GM12878 (cell line): Measurements from ENCODE around the gene SESTD1. TPM values are rescaled to one million over a fixed set of nuclear protein-coding genes. Genes with fewer than 3 reads are reported as not detected.

ENCODE experiments used
- BHLHE40 ChIP-seq, 2 experiments: fragments of 450-650 bp in 1 of 2; IDR thresholded peaks; 2 replicates each; pipeline ENCODE4 v1.6.1; 2011 to 2017; ENCODE audit warnings: low read depth in 2 of 2, borderline replicate concordance in 1 of 2, improper control_type of control experiment in 1 of 2, low read length in 1 of 2, mild to moderate bottlenecking in 1 of 2
- CEBPZ ChIP-seq: fragments of 150-350 bp; IDR thresholded peaks from 2 replicates; pipeline ENCODE4 v1.6.1; 2016; ENCODE audit warnings: low read depth, low read length
- CHD2 ChIP-seq: IDR thresholded peaks from 2 replicates; pipeline ENCODE4 v1.6.1; 2011; ENCODE audit warnings: low read depth, low read length, improper control_type of control experiment, borderline replicate concordance
- NBN ChIP-seq: fragments of 450-650 bp; IDR thresholded peaks from 2 replicates; pipeline ENCODE4 v1.6.1; 2016
- REST ChIP-seq: IDR thresholded peaks from 2 replicates; pipeline ENCODE4 v1.6.1; 2012; ENCODE audit warnings: mild to moderate bottlenecking, low read depth, low read length
- SPI1 ChIP-seq: IDR thresholded peaks from 2 replicates; pipeline ENCODE4 v1.6.1; 2011; ENCODE audit warnings: low read depth, mild to moderate bottlenecking, low read length, moderate library complexity, borderline replicate concordance; ENCODE audit not compliant: insufficient read depth
- polyA plus RNA-seq, 11 experiments: library from polyadenylated mRNA; depleted of rRNA in 4 of 11; unstranded in 6 of 11; stranded (reverse) in 5 of 11; fragments of >200 nt; fragmentation: Nextera tagmentation in 4 of 11; fragmentation: Illumina TruSeq in 1 of 11; extraction: Ambion mirVana in 4 of 11; extraction: Trizol in 1 of 11; gene quantifications; 1 replicate in 1 of 11; 2 replicates in 10 of 11; pipeline versions ENCODE4 v1.2.1 to v1.2.3, GENCODE V29; 2011 to 2016; ENCODE audit warnings: inconsistent platforms in 2 of 11, missing spikeins in 2 of 11, low read depth in 1 of 11
- total RNA-seq, 4 experiments: library from RNA; depleted of rRNA in 3 of 4; stranded (reverse); fragments of >200 nt in 3 of 4; fragmentation: Illumina TruSeq in 1 of 4; extraction: Trizol in 1 of 4; gene quantifications; 2 replicates each; pipeline versions ENCODE4 v1.2.1 to v1.2.3, GENCODE V29; 2013 to 2021

SESTD1 gene
- total and polyA plus RNA-seq, 10 of the 15 experiments (the other 5 are each of a cell fraction or from before 2014, with no cell fraction given), result 4.4 to 22.7 (median 9.5) TPM

GRCh38 chr2:179082697-179083096, 181.9 kb downstream of the SESTD1 start (continued):
- TF ChIP-seq REST (no peak), SPI1 (no peak), NBN (no peak), BHLHE40 (IDR thresholded peaks at IDR 0.05; ENCODE audit: borderline replicate concordance in 1 of 2, low read depth in 2 of 2, low read length in 1 of 2) (no peak), CEBPZ (no peak), CHD2 (no peak)
